Stimulated activated CD8-positive, alpha-beta memory T cell treated with anti-CD3 and anti-CD28 coated beads, Interleukin-15, amount 100 ng/mL, for 24 hours (primary cell): Measurements from ENCODE around the gene NOP53.
"Not testable (repeated sequence)": the region's sequence is repeated elsewhere in the genome, so short reads cannot be mapped to it uniquely, and the experiment has no call there.

Experiments
- DNase-seq: peaks from one replicate; pipeline ENCODE4 v3.0.0-alpha.2; 2020; ENCODE audit warnings: low read depth

NOP53 gene

GRCh38 chr19:47718415-47719046, 26.8 kb upstream of the NOP53 start:
- not testable (repeated sequence) for DNase-seq

DNA sequence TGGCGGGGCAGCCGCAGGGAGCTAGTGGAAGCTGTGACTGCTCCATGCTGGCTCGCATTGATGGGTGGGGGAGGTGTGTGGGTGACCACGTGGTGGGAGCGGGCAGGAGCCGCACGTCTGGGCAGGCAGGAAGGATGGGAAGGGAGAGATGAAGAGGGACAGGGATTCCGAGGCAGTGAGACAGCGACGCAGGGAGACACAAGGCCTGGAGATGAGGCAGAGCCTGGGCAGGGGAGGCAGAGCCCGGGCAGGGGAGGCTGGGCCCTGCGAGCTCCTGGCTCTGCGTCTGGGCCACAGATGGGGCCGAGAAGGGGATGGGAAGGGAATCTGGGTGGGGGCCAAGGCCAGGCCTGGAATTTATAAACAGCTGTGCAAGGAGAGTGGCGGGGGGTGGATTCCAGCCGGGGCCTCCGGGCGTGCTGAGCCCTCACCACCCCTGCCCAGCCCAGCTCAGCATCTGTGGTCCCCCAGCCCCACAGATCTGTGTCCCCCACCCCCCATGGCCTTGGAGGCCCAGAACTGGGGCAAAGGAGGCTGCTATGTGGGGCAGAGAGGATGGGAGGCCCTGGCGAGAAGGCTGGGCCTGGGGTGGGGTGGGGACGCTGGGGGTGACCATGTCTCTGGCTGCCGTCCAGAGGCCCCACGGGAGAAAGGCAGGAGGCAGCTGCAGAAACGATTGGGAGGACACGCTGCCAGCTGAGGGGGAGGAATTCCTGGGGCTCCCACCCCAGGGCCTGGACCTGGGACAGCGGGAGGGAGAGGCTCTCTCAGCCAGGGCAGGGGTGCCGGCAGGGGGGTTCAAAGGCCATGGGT, 26.1 kb upstream of the NOP53 start:
- no peak for DNase-seq

- DNase-seq = no peak
These were observed 24.5 kb upstream of the NOP53 start for GRCh38 chr19:47720669-47721422.

GRCh38 chr19:47723581-47723940, 21.8 kb upstream of the NOP53 start:
- DNase-seq = no peak

GRCh38 chr19:47725759-47726401, 19.5 kb upstream of the NOP53 start:
- no peak for DNase-seq

DNA sequence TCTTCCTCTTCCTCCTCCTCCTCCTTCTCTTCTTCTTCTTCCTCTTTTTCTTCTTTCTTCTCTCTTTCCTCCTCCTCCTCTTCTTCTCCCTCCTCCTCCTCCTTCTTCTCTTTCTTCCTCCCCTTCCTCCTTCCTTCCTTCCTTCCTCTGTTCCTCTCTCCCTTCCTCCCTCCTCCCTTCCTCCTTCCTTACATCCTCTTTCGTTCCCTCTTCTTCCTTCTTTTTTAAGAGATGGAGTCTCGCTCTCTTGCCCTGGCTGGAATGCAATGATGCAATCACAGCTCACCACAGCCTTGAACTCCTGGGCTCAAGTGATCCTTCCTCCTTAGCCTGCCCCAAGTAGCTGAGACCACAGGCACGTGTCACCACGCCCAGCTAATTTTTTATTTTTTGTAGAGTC, 18.9 kb upstream of the NOP53 start:
- no peak for DNase-seq

DNA sequence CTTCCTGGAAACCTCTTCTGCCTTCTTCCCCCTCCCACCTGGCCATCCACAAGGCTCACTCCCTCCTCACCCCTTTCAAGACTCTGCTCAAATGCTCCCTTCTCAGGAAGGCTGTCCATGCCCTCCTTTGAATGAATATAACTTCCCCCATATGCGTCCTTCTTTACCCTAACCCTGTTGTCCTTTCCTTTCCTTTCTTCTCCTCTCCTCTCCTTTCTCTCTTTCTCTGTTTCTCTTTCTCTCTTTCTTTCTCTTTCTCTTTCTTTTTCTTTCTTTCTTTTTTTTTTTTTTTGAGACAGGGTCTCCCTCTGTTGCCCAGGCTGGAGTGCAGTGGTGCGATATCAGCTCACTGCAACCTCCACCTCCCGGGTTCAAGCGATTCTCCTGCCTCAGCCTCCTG, 17.1 kb upstream of the NOP53 start:
- DNase-seq = not testable (repeated sequence)

- no peak for DNase-seq
These were observed 15.9 kb upstream of the NOP53 start for GRCh38 chr19:47729468-47729798.

DNA sequence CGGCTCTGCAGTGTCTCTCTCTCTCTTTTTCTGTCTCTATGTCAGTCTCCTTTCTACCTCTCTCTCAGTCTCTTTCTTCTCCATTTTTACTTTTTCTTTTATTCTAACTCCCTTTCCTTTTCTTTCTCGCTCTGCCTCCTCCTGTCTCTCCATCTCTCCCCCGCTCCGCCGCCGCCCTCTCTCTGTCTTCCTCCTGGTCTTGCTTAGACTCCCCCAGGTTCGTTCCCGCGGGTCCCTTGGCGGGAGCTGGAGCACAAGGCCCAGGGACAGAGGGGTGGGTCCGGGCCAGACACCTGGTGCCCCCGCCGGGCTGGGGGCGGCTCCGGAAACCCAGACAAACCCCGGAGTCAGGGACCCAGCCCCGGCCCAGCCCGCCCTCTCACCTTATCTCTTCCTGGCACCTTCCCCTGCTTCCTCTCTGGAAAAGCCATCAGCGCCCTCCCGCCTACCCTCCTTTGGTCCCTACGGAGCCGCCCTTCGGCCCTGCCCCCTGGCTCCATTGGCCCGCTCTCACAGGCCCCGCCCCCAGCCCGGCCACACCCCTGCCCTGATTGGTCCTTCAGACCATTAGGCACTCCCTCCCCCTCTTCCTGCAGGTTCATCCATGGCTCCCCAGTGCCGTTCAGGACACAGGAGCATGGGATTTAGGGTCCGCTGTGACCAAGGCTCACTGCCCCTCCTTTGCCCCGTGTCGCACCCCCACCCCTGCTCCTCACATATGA, 15.4 kb upstream of the NOP53 start:
- DNase-seq = peak; percentile 31

DNA sequence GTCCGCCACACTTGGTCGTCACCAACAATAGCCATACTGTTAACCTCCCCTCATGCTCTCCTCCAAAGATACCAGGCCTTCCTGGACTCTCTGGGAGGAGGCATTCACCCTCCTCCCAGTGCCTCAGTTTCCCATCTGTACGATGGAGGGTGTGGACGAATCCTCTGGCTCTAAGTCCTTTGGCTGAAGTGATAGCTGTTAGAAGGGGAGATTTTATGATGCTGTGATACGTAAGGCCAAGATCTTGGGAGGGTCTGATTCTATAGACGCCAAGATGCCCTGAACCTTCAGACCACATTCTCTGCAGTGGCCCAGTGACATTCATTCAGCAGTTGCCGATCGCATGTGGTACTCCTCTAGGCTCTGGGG, 14.8 kb upstream of the NOP53 start:
- no peak for DNase-seq

DNA sequence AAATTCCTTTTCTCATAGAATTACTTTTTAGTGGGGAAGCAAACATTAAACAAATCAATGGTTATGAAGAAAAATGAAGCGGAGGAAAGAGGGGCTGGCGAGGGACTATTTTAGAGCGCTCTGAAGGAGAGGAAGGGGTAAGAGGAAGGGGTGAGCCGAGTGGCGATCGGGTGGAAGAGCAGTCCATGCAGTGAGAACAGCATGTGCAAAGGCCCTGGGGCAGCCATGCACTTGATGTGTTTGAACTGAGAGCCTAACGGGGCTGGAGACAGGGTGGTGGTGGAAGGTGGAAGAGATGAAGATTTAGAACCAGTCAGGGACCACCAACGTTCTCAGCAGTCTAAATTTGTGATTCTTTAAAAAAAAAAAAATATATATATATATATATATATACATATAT, 14.4 kb upstream of the NOP53 start:
- DNase-seq = no peak

GRCh38 chr19:47735131-47735530, 10.2 kb upstream of the NOP53 start:
- DNase-seq = no peak

DNA sequence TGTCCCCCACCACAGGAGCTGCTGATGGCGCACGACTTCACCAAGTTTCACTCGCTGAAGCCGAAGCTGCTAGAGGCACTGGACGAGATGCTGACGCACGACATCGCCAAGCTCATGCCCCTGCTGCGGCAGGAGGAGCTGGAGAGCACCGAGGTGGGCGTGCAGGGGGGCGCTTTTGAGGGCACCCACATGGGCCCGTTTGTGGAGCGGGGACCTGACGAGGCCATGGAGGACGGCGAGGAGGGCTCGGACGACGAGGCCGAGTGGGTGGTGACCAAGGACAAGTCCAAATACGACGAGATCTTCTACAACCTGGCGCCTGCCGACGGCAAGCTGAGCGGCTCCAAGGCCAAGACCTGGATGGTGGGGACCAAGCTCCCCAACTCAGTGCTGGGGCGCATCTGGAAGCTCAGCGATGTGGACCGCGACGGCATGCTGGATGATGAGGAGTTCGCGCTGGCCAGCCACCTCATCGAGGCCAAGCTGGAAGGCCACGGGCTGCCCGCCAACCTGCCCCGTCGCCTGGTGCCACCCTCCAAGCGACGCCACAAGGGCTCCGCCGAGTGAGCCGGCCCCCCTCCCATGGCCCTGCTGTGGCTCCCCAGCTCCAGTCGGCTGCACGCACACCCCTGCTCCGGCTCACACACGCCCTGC, 4.4 kb upstream of the NOP53 start:
- DNase-seq = no peak

DNA sequence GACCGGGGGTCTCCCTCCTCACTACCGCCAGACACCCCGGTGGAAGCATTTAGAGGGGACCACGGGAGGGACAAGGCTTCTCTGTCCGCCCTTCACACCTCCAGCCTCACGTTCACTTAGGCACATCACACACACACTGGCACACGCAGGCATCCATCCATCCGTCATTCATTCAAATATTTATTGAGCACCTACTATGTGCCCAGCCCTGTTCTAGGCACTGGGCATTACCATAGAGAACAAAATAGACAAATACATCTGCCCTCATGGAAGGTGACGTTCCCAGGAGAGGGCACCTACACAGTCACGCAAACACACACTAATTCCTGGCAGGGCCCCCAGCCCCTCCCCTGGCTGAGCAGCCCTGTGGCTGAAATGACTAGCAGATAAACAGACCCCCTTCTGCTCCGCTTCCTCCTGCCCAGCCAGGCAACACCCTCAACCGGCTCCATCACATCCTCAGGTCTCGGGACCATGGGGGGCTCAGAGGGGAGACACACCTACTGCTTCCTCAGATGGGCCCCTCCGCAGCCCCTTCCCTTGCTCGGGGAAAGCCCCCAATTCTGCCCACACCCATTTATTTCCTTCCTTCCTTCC, 3.7 kb upstream of the NOP53 start:
- no peak for DNase-seq

- DNase-seq = no peak
These were observed 2.7 kb upstream of the NOP53 start for GRCh38 chr19:47742634-47743033.

GRCh38 chr19:47746129-47746528, 783 bp downstream of the NOP53 start:
- DNase-seq = not testable (repeated sequence)

DNA sequence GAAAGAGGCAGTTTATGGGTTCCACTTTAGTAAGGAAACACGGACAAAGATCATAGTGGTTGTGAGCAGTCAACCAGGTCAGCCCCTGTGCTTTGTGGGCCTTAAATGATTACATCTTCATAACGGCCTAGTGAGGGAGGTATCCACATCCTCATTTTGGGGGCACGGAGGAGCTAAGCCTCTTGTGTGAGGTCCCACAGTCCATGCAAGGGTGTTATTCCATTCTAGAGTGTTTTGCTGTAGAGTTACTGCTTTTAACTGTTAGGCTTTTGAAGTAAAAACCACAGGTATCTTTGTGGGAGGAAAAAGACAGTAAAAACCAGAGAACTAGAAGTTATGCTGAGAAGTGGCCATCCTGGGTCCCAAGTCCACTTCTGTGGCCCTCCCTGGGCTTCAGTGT, 4.0 kb downstream of the NOP53 start:
- no peak for DNase-seq

DNA sequence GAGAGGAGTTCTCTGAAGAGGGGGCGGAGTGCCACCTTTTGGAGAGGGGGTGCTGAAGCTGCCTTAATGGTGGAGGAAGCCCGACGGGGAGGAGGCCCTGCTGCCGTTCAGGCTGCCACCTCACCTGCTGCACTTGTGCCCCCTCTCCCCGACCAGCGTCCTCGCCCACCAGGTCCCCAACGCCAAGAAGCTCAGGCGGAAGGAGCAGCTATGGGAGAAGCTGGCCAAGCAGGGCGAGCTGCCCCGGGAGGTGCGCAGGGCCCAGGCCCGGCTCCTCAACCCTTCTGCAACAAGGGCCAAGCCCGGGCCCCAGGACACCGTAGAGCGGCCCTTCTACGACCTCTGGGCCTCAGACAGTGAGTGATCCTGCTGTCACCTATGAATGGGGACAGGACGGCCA, 5.4 kb downstream of the NOP53 start:
- no peak for DNase-seq

- no peak for DNase-seq
These were observed 7.3 kb downstream of the NOP53 start for GRCh38 chr19:47752440-47753211.
